HepG2 (cell line): Measurements from ENCODE around the gene BNIP1.

Source experiments
- CTCF ChIP-seq: sonication (generic); formaldehyde crosslinking; IDR thresholded peaks from 2 replicates; pipeline ENCODE4 v1.5.0; 2020; ENCODE audit warnings: mild to moderate bottlenecking, missing genetic modification reagents, moderate library complexity
- JUN ChIP-seq: sonication (generic); formaldehyde crosslinking; IDR thresholded peaks from 2 replicates; pipeline ENCODE4 v1.4.0; 2020; ENCODE audit warnings: mild to moderate bottlenecking, missing genetic modification reagents
- U2AF1 ChIP-seq: fragments of 200-400 bp; formaldehyde crosslinking; optimal IDR thresholded peaks from 2 replicates; pipeline ENCODE3; 2017; ENCODE audit warnings: mild to moderate bottlenecking, low read depth, low read length
- TF ChIP-seq, protein P1 (sequence below): sonication (generic); formaldehyde crosslinking; IDR thresholded peaks from 2 replicates; pipeline ENCODE4 v1.5.1; 2020; ENCODE audit warnings: mild to moderate bottlenecking, missing genetic modification reagents

GRCh38 chr5:173191561-173191960 lies 47.2 kb downstream of the BNIP1 start:
- TF ChIP-seq JUN (CRISPR knock-in tag) (no peak), CTCF (CRISPR knock-in tag) (no peak), U2AF1 (no peak)
- TF ChIP-seq, protein P1, sequence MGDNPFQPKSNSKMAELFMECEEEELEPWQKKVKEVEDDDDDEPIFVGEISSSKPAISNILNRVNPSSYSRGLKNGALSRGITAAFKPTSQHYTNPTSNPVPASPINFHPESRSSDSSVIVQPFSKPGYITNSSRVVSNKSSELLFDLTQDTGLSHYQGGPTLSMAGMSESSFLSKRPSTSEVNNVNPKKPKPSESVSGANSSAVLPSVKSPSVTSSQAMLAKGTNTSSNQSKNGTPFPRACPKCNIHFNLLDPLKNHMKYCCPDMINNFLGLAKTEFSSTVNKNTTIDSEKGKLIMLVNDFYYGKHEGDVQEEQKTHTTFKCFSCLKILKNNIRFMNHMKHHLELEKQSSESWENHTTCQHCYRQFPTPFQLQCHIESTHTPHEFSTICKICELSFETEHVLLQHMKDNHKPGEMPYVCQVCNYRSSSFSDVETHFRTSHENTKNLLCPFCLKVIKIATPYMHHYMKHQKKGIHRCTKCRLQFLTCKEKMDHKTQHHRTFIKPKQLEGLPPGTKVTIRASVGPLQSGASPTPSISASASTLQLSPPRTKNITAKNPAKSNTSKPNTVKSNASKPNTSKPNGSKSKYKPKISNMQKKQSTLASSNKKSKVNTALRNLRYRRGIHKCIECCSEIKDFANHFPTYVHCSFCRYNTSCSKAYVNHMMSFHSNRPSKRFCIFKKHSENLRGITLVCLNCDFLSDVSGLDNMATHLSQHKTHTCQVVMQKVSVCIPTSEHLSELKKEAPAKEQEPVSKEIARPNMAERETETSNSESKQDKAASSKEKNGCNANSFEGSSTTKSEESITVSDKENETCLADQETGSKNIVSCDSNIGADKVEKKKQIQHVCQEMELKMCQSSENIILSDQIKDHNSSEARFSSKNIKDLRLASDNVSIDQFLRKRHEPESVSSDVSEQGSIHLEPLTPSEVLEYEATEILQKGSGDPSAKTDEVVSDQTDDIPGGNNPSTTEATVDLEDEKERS (CRISPR knock-in tag) = no peak
